NCI-H1417 treated with DMSO at 0.1 percent for 48 hours (cell line): ENCODE data around the gene ARSD.
"Not testable (repeated sequence)": the region's sequence is repeated elsewhere in the genome, so short reads cannot be mapped to it uniquely, and the experiment has no call there.

Source experiments
- DNase-seq: peaks from one replicate; lab custom pipeline; 2025; lab: John Stamatoyannopoulos, UW

Gene ARSD

DNA sequence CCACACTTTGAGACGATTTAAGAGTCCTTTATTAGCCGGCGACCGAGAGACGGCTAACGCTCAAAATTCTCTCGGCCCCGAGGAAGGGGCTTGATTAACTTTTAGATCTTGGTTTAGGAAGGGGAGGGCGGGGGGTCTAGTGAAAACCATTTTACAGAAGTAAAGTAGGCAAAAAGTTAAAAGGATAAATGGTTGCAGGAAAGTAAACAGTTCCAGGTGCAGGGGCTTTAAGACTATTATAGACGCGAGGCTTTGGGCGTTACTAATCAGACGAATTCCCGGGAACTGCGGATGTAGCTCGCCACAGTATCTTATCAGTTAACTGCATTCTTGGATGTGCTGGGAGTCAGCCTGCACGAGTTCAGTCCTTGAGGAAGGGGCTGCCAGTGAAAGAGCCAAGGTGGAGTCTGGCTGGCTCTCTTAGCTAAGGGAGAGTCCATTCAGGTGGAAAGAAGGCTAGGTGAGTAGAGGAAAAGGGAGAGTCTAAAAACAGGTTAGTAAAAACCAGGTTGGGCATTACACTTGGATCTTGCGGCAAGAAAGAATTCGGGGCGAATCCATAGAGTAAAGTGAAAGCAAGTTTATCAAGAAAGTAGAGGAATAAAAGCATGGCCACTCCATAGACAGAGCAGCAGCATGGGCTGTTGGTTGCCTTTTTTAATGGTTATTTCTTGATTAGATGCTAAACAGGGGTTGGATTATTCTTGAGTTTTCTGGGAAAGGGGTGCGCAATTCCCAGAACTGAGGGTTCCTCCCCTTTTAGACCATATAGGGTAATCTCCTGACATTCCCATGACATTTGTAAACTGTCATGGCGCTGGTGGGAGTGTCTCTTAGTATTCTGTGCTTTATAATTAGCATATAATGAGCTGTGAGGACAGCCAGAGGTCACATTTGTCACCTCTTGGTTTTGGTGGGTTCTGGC, 38.3 kb downstream of the ARSD start:
- not testable (repeated sequence) for DNase-seq

- DNase-seq: not testable (repeated sequence)
These were observed 39.2 kb downstream of the ARSD start for GRCh38 chrX:2889706-2890490.

- no peak for DNase-seq
These were observed 40.0 kb downstream of the ARSD start for GRCh38 chrX:2889045-2889605.

DNA sequence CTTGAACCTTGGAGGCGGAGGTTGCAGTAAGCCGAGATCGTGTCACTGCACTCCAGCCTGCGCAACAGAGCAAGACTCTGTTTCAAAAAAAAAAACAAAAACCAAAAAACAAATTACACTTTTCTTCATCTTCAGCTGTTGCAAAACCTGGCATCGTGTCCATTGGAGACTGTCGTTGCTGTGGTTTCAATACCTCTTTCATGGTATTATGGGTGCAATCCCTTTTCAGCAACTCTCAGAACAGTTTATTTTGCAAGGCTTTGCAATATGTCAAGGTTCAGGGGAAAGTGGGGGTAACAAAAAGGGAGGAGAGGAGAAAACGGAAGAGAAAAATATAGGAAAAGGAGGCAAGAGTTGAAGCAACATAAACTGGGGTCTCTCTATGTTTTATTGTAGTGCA, 40.8 kb downstream of the ARSD start:
- no peak for DNase-seq

- DNase-seq: no peak
These were observed 45.4 kb downstream of the ARSD start for GRCh38 chrX:2883770-2884169.

DNA sequence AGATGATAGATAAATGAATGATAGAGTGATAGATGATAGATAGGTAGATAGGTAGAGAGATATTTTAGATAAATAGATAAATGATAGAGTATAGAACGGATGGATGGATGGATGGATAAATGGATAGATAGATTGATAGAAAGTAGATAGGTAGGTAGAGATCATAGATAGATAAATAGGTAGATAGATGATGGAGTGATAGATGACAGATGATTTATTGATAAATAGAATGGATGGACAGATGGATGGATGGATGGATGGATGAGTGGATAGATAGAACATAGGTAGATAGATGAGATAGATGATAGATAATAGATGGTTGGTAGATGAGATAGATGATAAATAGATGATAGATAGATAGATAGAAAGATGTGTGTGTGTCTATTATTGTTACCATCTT, 49.5 kb downstream of the ARSD start:
- DNase-seq: no peak

GRCh38 chrX:2878563-2878962, 50.6 kb downstream of the ARSD start:
- DNase-seq: no peak

DNA sequence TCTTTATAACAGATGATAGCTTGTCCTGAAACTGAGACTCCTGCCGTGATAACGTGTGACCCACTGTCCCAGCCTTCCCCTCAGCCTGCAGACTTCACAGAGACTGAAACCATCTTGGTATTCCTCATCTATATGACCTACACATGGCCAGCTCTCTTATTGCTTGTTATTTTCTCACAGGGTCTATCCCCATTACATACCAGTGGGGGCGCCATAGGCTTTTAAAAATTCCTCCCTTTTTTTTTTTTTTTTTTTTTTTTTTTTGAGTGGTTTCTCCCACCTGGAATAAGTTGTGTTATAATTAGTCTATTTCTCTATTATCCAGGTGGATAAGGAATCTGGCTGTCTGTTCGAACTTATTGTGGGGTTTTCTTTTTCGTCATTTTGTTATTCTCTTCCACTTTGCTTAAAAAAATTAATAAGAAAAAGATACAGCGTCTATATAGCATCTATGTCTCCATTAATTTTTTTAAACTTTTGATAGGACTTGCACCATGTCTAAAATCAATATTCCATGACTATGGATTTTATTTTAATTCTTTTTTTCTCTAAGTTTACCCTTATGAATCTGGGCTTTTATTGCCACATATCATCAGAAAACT, 53.2 kb downstream of the ARSD start:
- DNase-seq: no peak

- DNase-seq: no peak
These were observed 54.0 kb downstream of the ARSD start for GRCh38 chrX:2875136-2875481.

DNA sequence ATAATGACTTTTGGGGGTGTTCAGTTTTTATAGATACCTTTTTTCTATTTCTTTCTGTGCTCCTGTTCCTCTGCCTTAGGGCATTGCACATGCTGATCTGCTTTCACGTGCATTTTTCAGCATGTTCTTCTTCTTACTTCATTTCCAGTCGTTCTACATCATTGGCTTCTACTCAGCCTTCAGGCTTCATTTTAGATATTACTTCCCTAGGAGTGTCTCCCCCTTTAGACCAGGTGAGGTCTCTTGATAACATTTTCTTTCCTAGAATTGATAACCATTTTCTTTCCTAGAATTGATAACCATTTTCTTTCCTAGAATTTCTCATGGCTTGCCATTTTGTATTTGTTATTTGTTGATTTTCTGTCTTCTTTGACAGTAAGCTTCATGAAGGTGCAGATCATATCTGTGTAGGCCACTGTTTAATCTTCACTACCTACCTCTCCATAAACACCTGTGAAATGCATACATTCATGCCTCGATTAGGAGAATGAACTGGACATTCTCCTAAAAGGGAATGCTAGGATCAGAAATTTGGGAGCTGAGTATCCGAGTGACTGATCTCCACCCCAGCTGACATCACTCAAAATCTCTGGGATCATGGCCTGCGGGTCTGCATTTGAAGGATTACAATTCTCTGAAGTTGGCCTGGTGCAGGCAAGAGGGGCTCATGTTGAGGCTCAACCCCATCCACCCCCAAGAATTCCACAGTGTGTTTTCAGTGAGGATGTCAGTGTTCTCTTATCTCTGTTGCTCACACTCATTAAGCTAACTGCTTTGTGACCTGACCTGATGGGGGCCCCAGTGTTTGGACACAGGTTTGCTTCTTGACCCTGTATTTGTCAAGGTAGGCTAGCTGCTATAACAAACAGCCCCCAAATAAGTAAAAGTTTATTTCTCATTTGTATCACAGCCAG, 54.7 kb downstream of the ARSD start:
- no peak for DNase-seq

DNA sequence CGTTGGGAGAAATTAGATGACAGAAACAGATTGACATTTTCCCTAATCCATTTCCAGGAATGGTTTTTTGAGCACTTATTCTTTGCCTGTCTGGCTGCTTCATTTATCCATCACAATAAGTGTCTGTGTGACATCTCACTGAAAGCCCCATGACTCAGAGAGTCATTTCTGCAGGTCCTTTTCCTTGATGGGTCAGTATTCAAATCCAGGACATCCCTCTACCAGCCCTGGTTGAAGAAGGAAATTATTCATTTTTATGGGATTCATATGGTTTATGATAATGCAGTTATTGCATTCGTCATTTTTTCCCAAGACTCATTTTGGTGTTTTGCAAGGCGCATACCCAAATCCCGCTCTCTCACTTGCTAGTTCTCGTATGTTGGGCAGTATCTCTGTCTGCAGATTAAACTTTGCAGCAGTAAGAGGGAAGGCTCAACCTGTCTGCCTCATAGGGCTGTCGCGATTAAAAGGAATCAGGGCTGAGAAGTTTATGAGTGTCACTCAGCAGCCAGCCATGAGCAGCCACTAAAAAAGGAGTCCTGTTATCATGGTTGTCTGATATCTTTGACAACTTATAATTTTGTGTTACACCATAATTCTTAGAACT, 56.4 kb downstream of the ARSD start:
- no peak for DNase-seq

DNA sequence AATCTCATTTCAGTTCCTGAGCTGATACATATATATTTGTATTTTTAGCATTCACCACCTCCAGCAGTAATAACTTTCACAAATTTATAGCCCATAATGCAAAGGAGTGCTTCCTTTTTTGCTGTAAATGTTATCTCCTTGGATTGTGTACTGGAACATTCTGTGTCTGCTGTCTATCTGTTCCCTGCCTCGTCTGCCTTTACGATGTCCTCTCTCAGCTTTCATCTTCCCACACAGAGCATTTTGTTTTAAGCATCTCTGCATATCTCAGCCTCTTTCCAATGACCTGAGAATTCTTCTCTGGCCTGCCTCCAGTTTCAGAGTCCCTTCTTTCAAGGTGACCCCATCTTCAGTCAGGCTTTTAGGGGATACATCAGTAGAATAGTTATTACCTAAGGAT, 57.3 kb downstream of the ARSD start:
- no peak for DNase-seq

GRCh38 chrX:2870650-2871049, 58.5 kb downstream of the ARSD start:
- no peak for DNase-seq

GRCh38 chrX:2867206-2867605, 61.9 kb downstream of the ARSD start:
- no peak for DNase-seq

DNA sequence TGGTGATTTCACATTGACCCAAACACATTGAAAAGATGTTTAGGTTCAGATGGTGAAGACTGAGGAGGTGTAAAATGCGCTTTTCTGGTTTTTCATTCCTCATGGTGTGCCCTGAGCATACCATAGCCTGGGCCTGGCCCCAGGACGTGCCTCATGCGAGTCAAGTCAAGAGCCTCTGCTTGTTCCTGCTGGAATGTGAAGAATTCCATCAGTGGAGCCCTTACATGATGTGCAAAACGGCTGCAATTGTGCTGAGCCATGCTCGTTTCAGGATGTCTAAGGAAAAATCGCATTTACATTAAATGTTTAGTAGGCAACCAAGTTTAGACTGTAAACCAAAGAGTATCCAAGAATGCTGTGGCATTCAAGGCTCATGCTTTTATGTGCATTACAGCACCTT, 65.5 kb downstream of the ARSD start:
- no peak for DNase-seq

GRCh38 chrX:2862404-2862803, 66.7 kb downstream of the ARSD start:
- DNase-seq: no peak

DNA sequence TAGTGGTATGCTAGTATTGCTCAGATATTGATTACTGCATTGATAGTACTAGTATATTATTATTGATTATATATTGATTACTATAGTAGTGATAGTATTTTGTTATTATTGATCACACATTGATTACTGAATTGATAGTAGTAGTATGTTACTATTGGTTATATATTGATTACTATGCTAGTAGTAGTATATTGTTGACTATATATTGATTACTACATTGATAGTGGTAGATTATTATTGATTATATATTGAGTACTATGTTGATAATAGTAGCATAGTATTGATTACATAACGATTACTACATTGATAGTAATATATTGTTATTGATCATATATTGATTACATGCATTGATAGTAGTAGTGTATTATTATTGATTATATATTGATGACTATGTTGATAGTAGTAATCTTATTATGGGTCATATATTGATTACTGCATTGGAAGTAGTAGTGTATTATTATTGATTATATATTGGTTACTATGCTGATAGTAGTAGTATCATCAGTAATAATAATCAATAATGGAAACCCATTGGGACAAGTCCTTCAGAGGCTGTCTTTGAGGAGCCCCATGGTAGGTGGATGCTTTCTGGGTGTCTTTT, 69.8 kb downstream of the ARSD start:
- no peak for DNase-seq

DNA sequence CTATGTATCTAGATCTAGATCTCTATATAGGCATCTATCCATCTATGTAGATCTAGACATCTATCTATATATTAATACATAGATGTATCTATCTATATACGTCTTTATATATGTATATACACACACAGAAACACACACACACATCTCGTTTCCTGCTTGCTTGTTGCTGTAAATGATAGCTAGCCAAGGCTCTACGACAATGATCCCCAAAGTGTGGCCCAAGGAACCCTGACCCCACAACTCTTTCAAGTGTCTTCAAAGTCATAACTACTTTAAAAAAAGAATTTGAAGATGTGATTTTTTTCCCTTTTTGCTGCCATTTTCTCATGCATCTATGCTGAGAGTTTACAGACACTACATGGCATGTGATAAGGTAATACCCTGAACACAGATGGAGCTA, 71.6 kb downstream of the ARSD start:
- DNase-seq: no peak

- no peak for DNase-seq
These were observed 73.4 kb downstream of the ARSD start for GRCh38 chrX:2855761-2856160.

GRCh38 chrX:2854918-2855317, 74.2 kb downstream of the ARSD start:
- no peak for DNase-seq
